ENCODE results near the gene RAP2A.

DNA sequence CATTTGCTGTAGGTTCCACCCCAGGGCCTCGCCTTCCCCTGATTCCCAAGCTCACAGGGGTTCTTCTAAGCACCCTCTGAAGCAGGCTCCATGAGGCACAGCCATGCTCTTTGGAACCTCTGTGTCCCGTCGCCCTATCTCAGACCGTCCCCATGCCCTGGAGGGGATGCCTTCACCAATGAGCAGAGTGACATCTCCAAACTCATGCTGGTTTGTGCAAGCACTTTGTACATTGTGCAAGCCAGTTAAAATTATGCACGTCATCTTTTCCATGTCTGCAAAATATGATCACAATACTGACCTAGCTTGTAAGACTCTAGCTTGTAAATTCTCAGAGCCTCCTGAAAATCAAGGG lies 46.5 kb upstream of the RAP2A start:
- TF ChIP-seq, protein P1, sequence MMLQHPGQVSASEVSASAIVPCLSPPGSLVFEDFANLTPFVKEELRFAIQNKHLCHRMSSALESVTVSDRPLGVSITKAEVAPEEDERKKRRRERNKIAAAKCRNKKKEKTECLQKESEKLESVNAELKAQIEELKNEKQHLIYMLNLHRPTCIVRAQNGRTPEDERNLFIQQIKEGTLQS (IDR thresholded peaks at IDR 0.05; ENCODE audit: borderline replicate concordance, extremely low read depth, low read depth, low read length), result no peak
- TF ChIP-seq ZNF217 (IDR thresholded peaks at IDR 0.05) (no peak), NRF1 (conservative IDR thresholded peaks at IDR 0.05; ENCODE audit: low read depth, low read length) (no peak), TAF1 (IDR thresholded peaks at IDR 0.05; ENCODE audit: borderline replicate concordance, low read depth, low read length) (no peak), POLR2AphosphoS5 (IDR thresholded peaks at IDR 0.05; ENCODE audit: low read length) (no peak), EGR1 (IDR thresholded peaks at IDR 0.05; ENCODE audit: borderline replicate concordance in 1 of 2, low read depth in 2 of 2, low read length in 2 of 2) (no peak), BACH1 (IDR thresholded peaks at IDR 0.05; ENCODE audit: borderline replicate concordance) (no peak), MXI1 (IDR thresholded peaks at IDR 0.05; ENCODE audit: low read depth, low read length) (no peak), NFIC (IDR thresholded peaks at IDR 0.05; ENCODE audit: low read depth, low read length) (no peak)
- TF ChIP-seq, protein P2, sequence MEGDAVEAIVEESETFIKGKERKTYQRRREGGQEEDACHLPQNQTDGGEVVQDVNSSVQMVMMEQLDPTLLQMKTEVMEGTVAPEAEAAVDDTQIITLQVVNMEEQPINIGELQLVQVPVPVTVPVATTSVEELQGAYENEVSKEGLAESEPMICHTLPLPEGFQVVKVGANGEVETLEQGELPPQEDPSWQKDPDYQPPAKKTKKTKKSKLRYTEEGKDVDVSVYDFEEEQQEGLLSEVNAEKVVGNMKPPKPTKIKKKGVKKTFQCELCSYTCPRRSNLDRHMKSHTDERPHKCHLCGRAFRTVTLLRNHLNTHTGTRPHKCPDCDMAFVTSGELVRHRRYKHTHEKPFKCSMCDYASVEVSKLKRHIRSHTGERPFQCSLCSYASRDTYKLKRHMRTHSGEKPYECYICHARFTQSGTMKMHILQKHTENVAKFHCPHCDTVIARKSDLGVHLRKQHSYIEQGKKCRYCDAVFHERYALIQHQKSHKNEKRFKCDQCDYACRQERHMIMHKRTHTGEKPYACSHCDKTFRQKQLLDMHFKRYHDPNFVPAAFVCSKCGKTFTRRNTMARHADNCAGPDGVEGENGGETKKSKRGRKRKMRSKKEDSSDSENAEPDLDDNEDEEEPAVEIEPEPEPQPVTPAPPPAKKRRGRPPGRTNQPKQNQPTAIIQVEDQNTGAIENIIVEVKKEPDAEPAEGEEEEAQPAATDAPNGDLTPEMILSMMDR (IDR thresholded peaks at IDR 0.05 in 2 of 3, conservative IDR thresholded peaks at IDR 0.05 in 1 of 3; ENCODE audit: control insufficient read depth in 2 of 3, extremely low read depth in 1 of 3, insufficient read depth in 1 of 3, low read depth in 3 of 3, low read length in 3 of 3), result no peak
- TF ChIP-seq, protein P3, sequence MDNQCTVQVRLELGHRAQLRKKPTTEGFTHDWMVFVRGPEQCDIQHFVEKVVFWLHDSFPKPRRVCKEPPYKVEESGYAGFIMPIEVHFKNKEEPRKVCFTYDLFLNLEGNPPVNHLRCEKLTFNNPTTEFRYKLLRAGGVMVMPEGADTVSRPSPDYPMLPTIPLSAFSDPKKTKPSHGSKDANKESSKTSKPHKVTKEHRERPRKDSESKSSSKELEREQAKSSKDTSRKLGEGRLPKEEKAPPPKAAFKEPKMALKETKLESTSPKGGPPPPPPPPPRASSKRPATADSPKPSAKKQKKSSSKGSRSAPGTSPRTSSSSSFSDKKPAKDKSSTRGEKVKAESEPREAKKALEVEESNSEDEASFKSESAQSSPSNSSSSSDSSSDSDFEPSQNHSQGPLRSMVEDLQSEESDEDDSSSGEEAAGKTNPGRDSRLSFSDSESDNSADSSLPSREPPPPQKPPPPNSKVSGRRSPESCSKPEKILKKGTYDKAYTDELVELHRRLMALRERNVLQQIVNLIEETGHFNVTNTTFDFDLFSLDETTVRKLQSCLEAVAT (IDR thresholded peaks at IDR 0.05), result no peak
